K562 (cell line): ENCODE data around the gene LVRN. TPM values are rescaled to one million over a fixed set of nuclear protein-coding genes. Genes with fewer than 3 reads are reported as not detected.

Source experiments
- ATAC-seq: fragments of 200-7000 bp; cut with Tn5 transposase; 3 replicates; pipeline ENCODE4 v1.9.1; 2020; ENCODE audit warnings: moderate library complexity
- BruUV-seq: library from RNA; stranded (reverse); fragments of 400-500 nt; replicated peaks from 2 replicates; lab custom pipeline; 2021; lab: Mats Ljungman, UMichigan
- CTCF ChIA-PET: fragments of 300-600 bp; formaldehyde crosslinking; extraction: SDS; loops from one replicate; lab custom pipeline; 2021; ENCODE audit warnings: low intra/inter-chr PET ratio; lab: Yijun Ruan, JAX
- POLR2A ChIA-PET: fragments of 300-600, 350-650 bp; sonication (Branson Sonifier 250); formaldehyde crosslinking; extraction: SDS; loops from one replicate; lab custom pipeline; 2021; ENCODE audit warnings: antibody characterized with exemption, inconsistent platforms; lab: Yijun Ruan, JAX
- DNase-seq, 4 experiments: peaks; one replicate each; pipeline versions ENCODE4 v3.0.0 to v3.0.0-alpha.2; 2011 to 2018; ENCODE audit warnings: low spot score in 3 of 4, mixed read lengths in 3 of 4; ENCODE audit errors: extremely low read depth in 1 of 4
- FAIRE-seq: peaks from 2 replicates; lab custom pipeline; 2011; peaks lifted over from hg19 to GRCh38; lab: Jason Lieb, UNC
- H2AFZ ChIP-seq: 2 replicates; pipeline ENCODE4 v1.6.0; 2011; ENCODE audit warnings: low read depth, low read length, control low read depth, inconsistent platforms
- H3K27ac ChIP-seq: fragments of 200-600 bp; 3 replicates; pipeline ENCODE4 v1.8.0; 2011; ENCODE audit warnings: low read depth, mild to moderate bottlenecking, control low read depth, inconsistent platforms, low read length, moderate library complexity, mixed read lengths; ENCODE audit errors: extremely low read depth
- H3K27me3 ChIP-seq, 2 experiments: fragments of 300-600 bp in 1 of 2; 2 replicates in 1 of 2; 3 replicates in 1 of 2; pipeline versions ENCODE4 v1.6.0 to v1.8.0; 2011; ENCODE audit warnings: inconsistent platforms in 2 of 2, low read length in 2 of 2, mild to moderate bottlenecking in 1 of 2, mixed read lengths in 1 of 2, moderate library complexity in 1 of 2; ENCODE audit not compliant: control insufficient read depth in 2 of 2, insufficient read depth in 2 of 2
- H3K36me3 ChIP-seq: fragments of 300-600 bp; 3 replicates; pipeline ENCODE4 v1.8.0; 2011; ENCODE audit warnings: mild to moderate bottlenecking, low read length, inconsistent platforms; ENCODE audit not compliant: control insufficient read depth, insufficient read depth
- H3K4me1 ChIP-seq, 2 experiments: fragments of 200-600 bp in 1 of 2; replicated peaks in 1 of 2; 2 replicates in 1 of 2; 3 replicates in 1 of 2; pipeline versions ENCODE4 v1.5.1 to v1.8.0; 2011; ENCODE audit warnings: inconsistent platforms in 2 of 2, low read length in 2 of 2, mild to moderate bottlenecking in 1 of 2, mixed read lengths in 1 of 2, moderate library complexity in 1 of 2; ENCODE audit not compliant: control insufficient read depth in 2 of 2, insufficient read depth in 2 of 2
- H3K4me2 ChIP-seq: 2 replicates; pipeline ENCODE4 v1.6.1; 2011; ENCODE audit warnings: low read length, control low read depth, inconsistent platforms, mixed read lengths; ENCODE audit not compliant: insufficient read depth
- H3K4me3 ChIP-seq: fragments of 200-600 bp; sonication (generic), shearing (Covaris generic); 2 replicates; pipeline ENCODE4 v1.5.1; 2016; ENCODE audit warnings: control low read depth, inconsistent platforms
- H3K79me2 ChIP-seq: fragments of 200-600 bp; 3 replicates; pipeline ENCODE4 v1.8.0; 2011; ENCODE audit warnings: low read length, inconsistent platforms; ENCODE audit not compliant: control insufficient read depth, insufficient read depth
- H3K9ac ChIP-seq, 2 experiments: 2 replicates each; pipeline versions ENCODE4 v1.6.0 to v1.6.1; 2011; ENCODE audit warnings: low read depth in 2 of 2, low read length in 2 of 2, control low read depth in 1 of 2, inconsistent platforms in 1 of 2, mild to moderate bottlenecking in 1 of 2, mixed read lengths in 1 of 2; ENCODE audit not compliant: insufficient read depth in 1 of 2
- H3K9me1 ChIP-seq: one replicate; pipeline ENCODE4 v1.6.0; 2011; ENCODE audit warnings: inconsistent platforms, mild to moderate bottlenecking, low read length, moderate library complexity; ENCODE audit not compliant: control insufficient read depth, insufficient read depth
- H3K9me3 ChIP-seq: replicated peaks from 2 replicates; pipeline ENCODE4 v1.5.1; 2011; ENCODE audit warnings: low read depth, low read length, inconsistent platforms; ENCODE audit not compliant: control insufficient read depth, insufficient read depth
- H4K20me1 ChIP-seq: replicated peaks from 2 replicates; pipeline ENCODE4 v1.6.1; 2011; ENCODE audit warnings: low read length, inconsistent platforms, mixed read lengths; ENCODE audit not compliant: control insufficient read depth, insufficient read depth
- CSDE1 ChIP-seq, 2 experiments: fragments of 450-650 bp; IDR thresholded peaks; 2 replicates each; pipeline ENCODE4 v1.6.1; 2016; ENCODE audit warnings: mild to moderate bottlenecking in 1 of 2
- CTCFL ChIP-seq: IDR thresholded peaks from 2 replicates; pipeline ENCODE4 v1.6.1; 2011; ENCODE audit warnings: borderline replicate concordance, low read depth, mild to moderate bottlenecking, moderate library complexity, low read length; ENCODE audit not compliant: insufficient read depth, poor library complexity, severe bottlenecking
- DDX20 ChIP-seq: fragments of 450-650 bp; IDR thresholded peaks from 2 replicates; pipeline ENCODE4 v1.6.1; 2016; ENCODE audit warnings: missing genetic modification characterization, low read depth, mild to moderate bottlenecking, missing compliant biosample characterization, moderate library complexity
- ELF2 ChIP-seq: fragments of 250-450 bp; sonication (Bioruptor Pico); IDR thresholded peaks from 2 replicates; pipeline ENCODE4 v1.5.0; 2021; ENCODE audit warnings: mild to moderate bottlenecking
- GMEB1 ChIP-seq: fragments of 250-450 bp; sonication (Bioruptor Pico); IDR thresholded peaks from 2 replicates; pipeline ENCODE4 v1.4.0; 2020; ENCODE audit warnings: mild to moderate bottlenecking
- HNRNPK ChIP-seq: fragments of 200-400 bp; formaldehyde crosslinking; IDR thresholded peaks from one replicate; pipeline ENCODE4 v1.6.1; 2018; ENCODE audit warnings: mild to moderate bottlenecking, low read depth, low read length; ENCODE audit not compliant: poor library complexity, severe bottlenecking
- MAFK ChIP-seq: IDR thresholded peaks from 2 replicates; pipeline ENCODE4 v1.6.1; 2011; ENCODE audit warnings: low read length, improper control_type of control experiment
- MCM7 ChIP-seq, 2 experiments: fragments of 450-650 bp; IDR thresholded peaks; 2 replicates each; pipeline ENCODE4 v1.6.1; 2016 to 2018
- MEF2D ChIP-seq: conservative IDR thresholded peaks from 2 replicates; pipeline ENCODE4 v1.6.1; 2016; ENCODE audit warnings: low read depth, missing genetic modification characterization, missing compliant biosample characterization
- NCOA2 ChIP-seq, 2 experiments: fragments of 450-650 bp; IDR thresholded peaks; 2 replicates each; pipeline ENCODE4 v1.6.1; 2018; ENCODE audit warnings: mild to moderate bottlenecking in 2 of 2, moderate library complexity in 1 of 2; ENCODE audit not compliant: partially characterized antibody in 2 of 2
- NCOA4 ChIP-seq: fragments of 450-650 bp; IDR thresholded peaks from 2 replicates; pipeline ENCODE4 v1.6.1; 2018; ENCODE audit warnings: mild to moderate bottlenecking; ENCODE audit not compliant: partially characterized antibody
- RBFOX2 ChIP-seq: fragments of 200-400 bp; formaldehyde crosslinking; IDR thresholded peaks from 2 replicates; pipeline ENCODE4 v1.6.1; 2017; ENCODE audit warnings: low read depth, mild to moderate bottlenecking, low read length, moderate library complexity
- STAT5A ChIP-seq: IDR thresholded peaks from 2 replicates; pipeline ENCODE4 v1.6.1; 2012; ENCODE audit warnings: low read length, inconsistent platforms, borderline replicate concordance
- TARDBP ChIP-seq: fragments of 450-650 bp; IDR thresholded peaks from 2 replicates; pipeline ENCODE4 v1.6.1; 2016
- YY1 ChIP-seq, 3 experiments: IDR thresholded peaks; 2 replicates each; pipeline ENCODE4 v1.6.1; 2011; ENCODE audit warnings: low read length in 2 of 3, mild to moderate bottlenecking in 2 of 3, moderate library complexity in 2 of 3, borderline replicate concordance in 1 of 3, control low read depth in 1 of 3, low read depth in 1 of 3; ENCODE audit not compliant: insufficient read depth in 3 of 3, insufficient replicate concordance in 2 of 3, control insufficient read depth in 1 of 3, insufficient read length in 1 of 3; ENCODE audit errors: extremely low read depth in 1 of 3
- ZNF449 ChIP-seq: fragments of 250-450 bp; sonication (Bioruptor Pico); IDR thresholded peaks from 2 replicates; pipeline ENCODE4 v1.8.0; 2022; ENCODE audit warnings: moderate library complexity, mild to moderate bottlenecking, inconsistent platforms
- ZNF764 ChIP-seq: fragments of 250-450 bp; sonication (Bioruptor Pico); IDR thresholded peaks from 2 replicates; pipeline ENCODE4 v1.4.0; 2020; ENCODE audit warnings: low read depth, mild to moderate bottlenecking, moderate library complexity
- ZNF780A ChIP-seq: fragments of 250-450 bp; sonication (Bioruptor Pico); IDR thresholded peaks from 2 replicates; pipeline ENCODE4 v1.5.0; 2021; ENCODE audit warnings: mild to moderate bottlenecking
- WGBS: fragments of 100-300 bp; shearing (Covaris generic); methylation state at CpG from one replicate; pipeline ENCODE4 v1.1.6; 2016; ENCODE audit warnings: low coverage, mixed read lengths; ENCODE audit not compliant: insufficient coverage; ENCODE audit errors: missing lambda C conversion rate; 5-methylcytosine and 5-hydroxymethylcytosine counted together
- in situ Hi-C: fragments of 300-500 bp; cut with MboI; formaldehyde crosslinking; loops from 4 replicates; pipeline ENCODE4 v1.15.0; 2018; ENCODE audit warnings: inconsistent platforms, mixed read lengths
- intact Hi-C: fragments of 100-400 bp; cut with micrococcal nuclease; formaldehyde crosslinking; loops from 2 replicates; pipeline ENCODE4 v1.14.2; 2022
- polyA plus RNA-seq, 8 experiments: library from polyadenylated mRNA; depleted of rRNA in 4 of 8; stranded (reverse) in 5 of 8; unstranded in 3 of 8; fragments of >200 nt; fragmentation: Nextera tagmentation in 2 of 8; fragmentation: Illumina TruSeq in 1 of 8; extraction: Ambion mirVana in 2 of 8; extraction: Trizol in 1 of 8; gene quantifications; 2 replicates each; pipeline versions ENCODE4 v1.2.1 to v1.2.3, GENCODE V29; 2011 to 2014; ENCODE audit warnings: inconsistent platforms in 1 of 8, missing spikeins in 1 of 8
- total RNA-seq, 7 experiments: library from RNA; depleted of rRNA in 6 of 7; stranded (reverse); fragments of >200 nt in 6 of 7; fragmentation: Illumina TruSeq in 2 of 7; extraction: Trizol in 2 of 7; gene quantifications; 2 replicates each; pipeline versions ENCODE4 v1.2.1 to v1.2.3, GENCODE V29; 2011 to 2021; ENCODE audit warnings: low replicate concordance in 1 of 7

LVRN gene
- total and polyA plus RNA-seq, 9 of the 15 experiments (the other 6 are each of a cell fraction or from before 2014, with no cell fraction given), result 2.6 to 5.3 (median 4.1) TPM

- Histone ChIP-seq H3K36me3 (no peaks in the 10 kb centered on the region), H3K9me3 (no peaks in the 10 kb centered on the region; the same call in 1 of the 2 replicates), H3K27me3 (peaks cover 7 to 27% of the 10 kb centered on the region in 2 experiments), H4K20me1 (no peaks in the 10 kb centered on the region), H3K4me2 (no peak overlapping the region), H3K4me3 (no peak overlapping the region), H3K27ac (no peak overlapping the region), H3K9me1 (no peaks in the 10 kb centered on the region), H3K9ac (no peak overlapping the region), H3K79me2 (no peaks in the 10 kb centered on the region), H3K4me1 (no peaks in the 10 kb centered on the region), H2AFZ (no peak overlapping the region)
- FAIRE-seq (no peak), ATAC-seq (no peak), DNase-seq (no peak)
- in situ Hi-C loops (no loop called here), intact Hi-C loops (no loop called here)
- 0% methylated on average over 6 of the region's 6 CpGs for WGBS
- CTCF ChIA-PET, result no interaction called here
- POLR2A ChIA-PET, result no interaction called here
- BruUV-seq, result no TSS peak
- TF ChIP-seq ZNF764 (CRISPR knock-in tag), result no peak
- TF ChIP-seq CSDE1 (IDR thresholded peaks at IDR 0.05), result no peak
- TF ChIP-seq RBFOX2, result no peak
- no peak for TF ChIP-seq MEF2D (tag)
- no peak for TF ChIP-seq YY1 (IDR thresholded peaks at IDR 0.05; ENCODE audit: borderline replicate concordance in 1 of 3, control insufficient read depth in 1 of 3, extremely low read depth in 1 of 3, insufficient read depth in 3 of 3, insufficient read length in 1 of 3, insufficient replicate concordance in 2 of 3, low read depth in 1 of 3, low read length in 2 of 3)
- TF ChIP-seq ZNF449 (CRISPR knock-in tag), result no peak
- TF ChIP-seq ZNF780A (CRISPR knock-in tag), result no peak
- no peak for TF ChIP-seq STAT5A
- TF ChIP-seq MAFK, result no peak
- no peak for TF ChIP-seq CTCFL
- no peak for TF ChIP-seq ELF2
- no peak for TF ChIP-seq NCOA4
- TF ChIP-seq TARDBP, result no peak
- TF ChIP-seq GMEB1 (CRISPR knock-in tag), result no peak
- TF ChIP-seq NCOA2 (IDR thresholded peaks at IDR 0.05; ENCODE audit: partially characterized antibody in 2 of 2), result no peak
- TF ChIP-seq HNRNPK, result no peak
- TF ChIP-seq MCM7 (IDR thresholded peaks at IDR 0.05), result no peak
- TF ChIP-seq DDX20, result no peak
These were observed 29.3 kb upstream of the LVRN start for GRCh38 chr5:115932991-115933390.
